Measurements from ENCODE around the gene SERPINE2. TPM values are rescaled to one million over a fixed set of nuclear protein-coding genes. Genes with fewer than 3 reads are reported as not detected.

SERPINE2 gene
- total RNA-seq, 1 donor from 2014 or later, result 36.0 TPM

- H3K27me3 Mint-ChIP-seq (ENCODE audit: low read depth), result no peaks in the 10 kb centered on the region
- peaks cover 17% of the 10 kb centered on the region for H3K36me3 Mint-ChIP-seq (ENCODE audit: low read depth)
- no peak for DNase-seq (ENCODE audit: low read depth, low spot score)
- no peak for TF ChIP-seq CTCF (conservative IDR thresholded peaks at IDR 0.05)
- H3K4me3 Mint-ChIP-seq, result no peak overlapping the region
- no peak overlapping the region for H3K27ac Mint-ChIP-seq (ENCODE audit: unreplicated experiment)
- H3K4me1 Mint-ChIP-seq, result peaks cover 4% of the 10 kb centered on the region
- peaks cover 8% of the 10 kb centered on the region for H3K9me3 Mint-ChIP-seq
Observed at GRCh38 chr2:223928113-223929006, 110.7 kb downstream of the SERPINE2 start.

DNA sequence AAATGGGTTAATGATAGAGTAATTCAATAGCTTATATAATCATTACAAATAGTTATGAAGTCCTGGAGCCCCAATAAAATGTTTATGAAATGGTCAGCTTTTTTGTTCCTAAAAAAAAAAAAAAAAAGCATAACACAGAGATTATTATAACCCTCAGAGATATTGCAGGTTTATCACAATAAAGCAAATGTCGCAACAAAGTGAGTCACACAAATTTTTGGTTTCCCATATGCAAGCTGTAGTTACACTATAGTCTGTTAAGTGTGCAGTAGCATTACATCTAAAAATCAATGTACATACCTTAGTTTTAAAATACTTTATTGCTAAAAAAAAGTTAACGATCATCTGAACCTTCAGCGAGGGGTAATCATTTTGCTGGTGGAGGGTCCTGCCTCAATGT lies 114.0 kb downstream of the SERPINE2 start:
- peaks cover 8% of the 10 kb centered on the region for H3K9me3 Mint-ChIP-seq

More for the DNA sequence above, 114.0 kb downstream of the SERPINE2 start:
- Mint-ChIP-seq H3K36me3 (ENCODE audit: low read depth) (peaks cover 29% of the 10 kb centered on the region), H3K4me3 (no peak overlapping the region), H3K27me3 (ENCODE audit: low read depth) (no peaks in the 10 kb centered on the region), H3K4me1 (peaks cover 3% of the 10 kb centered on the region), H3K27ac (ENCODE audit: unreplicated experiment) (no peak overlapping the region)
- no peak for DNase-seq (ENCODE audit: low read depth, low spot score)
- no peak for TF ChIP-seq CTCF (conservative IDR thresholded peaks at IDR 0.05)

Other genes with a start within 250 kb of the SERPINE2 start
- gene AP1S3, start 201.7 kb downstream of the SERPINE2 start, total RNA-seq, result 4.1 and 5.0 TPM in 2 replicates
- 41.1 and 43.3 TPM in 2 replicates for gene WDFY1, start 94.0 kb downstream of the SERPINE2 start, total RNA-seq
- 33.4 and 36.6 TPM in 2 replicates for gene MRPL44, start 81.8 kb downstream of the SERPINE2 start, total RNA-seq